ENCODE measurements around the gene VTA1. TPM values are rescaled to one million over a fixed set of nuclear protein-coding genes. Genes with fewer than 3 reads are reported as not detected.
A peak's percentile ranks its signal among the peaks of the same experiment; 100 is the strongest.

Gene VTA1
- total and polyA plus RNA-seq, 2 of the 4 experiments (the other 2 are of a cell fraction), result 60.9 to 120 TPM

GRCh38 chr6:142254513-142254912 is 107.5 kb downstream of the VTA1 start:
- no peak overlapping the region for H3K56ac ChIP-seq (ENCODE audit: extremely low read depth, insufficient read depth, low read length)
- H2BK15ac ChIP-seq (ENCODE audit: low read depth, low read length), result no peak overlapping the region
- no peaks in the 10 kb centered on the region for H3K9me3 ChIP-seq (ENCODE audit: control insufficient read depth, insufficient read depth, low read length)
- no peaks in the 10 kb centered on the region for H3K4me1 ChIP-seq (ENCODE audit: control insufficient read depth, insufficient read depth, low read length)
- intact Hi-C loops (cut with micrococcal nuclease) (no loop called here), in situ Hi-C loops (cut with MboI; ENCODE audit: low sequenced_read_pairs) (no loop called here), dilution Hi-C loops (cut with HindIII; ENCODE audit: low sequenced_read_pairs, unreplicated experiment) (no loop called here)
- no peak overlapping the region for H3K18ac ChIP-seq (ENCODE audit: low read depth, low read length)
- H3K79me1 ChIP-seq (ENCODE audit: low read depth in 1 of 2, low read length in 2 of 2), result no peaks in the 10 kb centered on the region
- no TSS peak for BruUV-seq (replicated peaks)
- H3K27me3 ChIP-seq (ENCODE audit: control insufficient read depth, insufficient read depth, low read length), result no peaks in the 10 kb centered on the region
- H3K4me3 ChIP-seq (ENCODE audit: insufficient read depth, low read depth, low read length), result no peak overlapping the region
- no peak overlapping the region for H4K5ac ChIP-seq (ENCODE audit: low read depth, low read length)
- H4K20me1 ChIP-seq (ENCODE audit: insufficient read depth, low read length), result no peaks in the 10 kb centered on the region
- no peak overlapping the region for H2BK20ac ChIP-seq (ENCODE audit: low read depth, low read length)
- no peak overlapping the region for H3K23ac ChIP-seq (ENCODE audit: low read depth, low read length)
- CTCF ChIA-PET, result interaction anchor here (0.6 kb wide), 1 partner anchor 9 kb away, joined by 4 read pairs; no protein-coding TSS in a partner anchor
- H3K4me2 ChIP-seq (ENCODE audit: low read depth, low read length), result no peak overlapping the region
- no peak overlapping the region for H2AK5ac ChIP-seq (ENCODE audit: low read depth, low read length)
- H3K36me3 ChIP-seq (ENCODE audit: control insufficient read depth, insufficient read depth, low read length), result no peaks in the 10 kb centered on the region
- no peak overlapping the region for H3K27ac ChIP-seq (ENCODE audit: insufficient read depth, low read length)
- ATAC-seq (ENCODE audit: low read depth) (no peak), DNase-seq (no peak)
- H3K9me1 ChIP-seq (ENCODE audit: insufficient read depth, low read length), result no peaks in the 10 kb centered on the region
- no peak overlapping the region for H3K14ac ChIP-seq (replicated peaks; ENCODE audit: low read depth, low read length)
- no peak overlapping the region for H4K91ac ChIP-seq (ENCODE audit: insufficient read depth, low read depth, low read length)
- H2BK5ac ChIP-seq (ENCODE audit: low read depth, low read length, poor library complexity, severe bottlenecking), result no peak overlapping the region
- TF ChIP-seq MAFK (IDR thresholded peaks at IDR 0.05; ENCODE audit: low read depth, low read length) (peak; percentile 84), RFX5 (IDR thresholded peaks at IDR 0.05; ENCODE audit: low read depth, low read length) (no peak), SMC3 (IDR thresholded peaks at IDR 0.05; ENCODE audit: low read depth, low read length) (no peak), USF2 (IDR thresholded peaks at IDR 0.05; ENCODE audit: low read depth, low read length) (no peak), MXI1 (IDR thresholded peaks at IDR 0.05; ENCODE audit: borderline replicate concordance, low read depth, low read length) (no peak), FOS (IDR thresholded peaks at IDR 0.05; ENCODE audit: low read depth, low read length) (no peak)
- no peak overlapping the region for H4K8ac ChIP-seq (ENCODE audit: low read depth in 2 of 2, low read length in 2 of 2)
- H2AK9ac ChIP-seq (replicated peaks; ENCODE audit: low read depth, low read length, poor library complexity), result no peak overlapping the region
- H3K9ac ChIP-seq (ENCODE audit: low read depth, low read length), result no peak overlapping the region
- H3K4ac ChIP-seq (ENCODE audit: low read depth, low read length), result no peak overlapping the region
- H2AFZ ChIP-seq (replicated peaks; ENCODE audit: low read length, poor library complexity), result no peak overlapping the region
- WGBS, 2 experiments (ENCODE audit: extremely low coverage in 2 of 2, insufficient read length in 1 of 2), result 91% methylated on average over 2 of the region's 6 CpGs; no CpG with 5 or more reads in 1 of the 2 experiments
- no peak overlapping the region for H2BK120ac ChIP-seq (ENCODE audit: low read depth, low read length)
- POLR2A ChIA-PET (ENCODE audit: unreplicated experiment), result no interaction called here

Measured in IMR-90 (cell line).